NCI-H1105 (cell line): ENCODE data around the gene PLA2G4A.
"Not testable (repeated sequence)": the region's sequence is repeated elsewhere in the genome, so short reads cannot be mapped to it uniquely, and the experiment has no call there.

Experiments used
- DNase-seq: peaks from one replicate; lab custom pipeline; 2025; lab: John Stamatoyannopoulos, UW

PLA2G4A gene

DNA sequence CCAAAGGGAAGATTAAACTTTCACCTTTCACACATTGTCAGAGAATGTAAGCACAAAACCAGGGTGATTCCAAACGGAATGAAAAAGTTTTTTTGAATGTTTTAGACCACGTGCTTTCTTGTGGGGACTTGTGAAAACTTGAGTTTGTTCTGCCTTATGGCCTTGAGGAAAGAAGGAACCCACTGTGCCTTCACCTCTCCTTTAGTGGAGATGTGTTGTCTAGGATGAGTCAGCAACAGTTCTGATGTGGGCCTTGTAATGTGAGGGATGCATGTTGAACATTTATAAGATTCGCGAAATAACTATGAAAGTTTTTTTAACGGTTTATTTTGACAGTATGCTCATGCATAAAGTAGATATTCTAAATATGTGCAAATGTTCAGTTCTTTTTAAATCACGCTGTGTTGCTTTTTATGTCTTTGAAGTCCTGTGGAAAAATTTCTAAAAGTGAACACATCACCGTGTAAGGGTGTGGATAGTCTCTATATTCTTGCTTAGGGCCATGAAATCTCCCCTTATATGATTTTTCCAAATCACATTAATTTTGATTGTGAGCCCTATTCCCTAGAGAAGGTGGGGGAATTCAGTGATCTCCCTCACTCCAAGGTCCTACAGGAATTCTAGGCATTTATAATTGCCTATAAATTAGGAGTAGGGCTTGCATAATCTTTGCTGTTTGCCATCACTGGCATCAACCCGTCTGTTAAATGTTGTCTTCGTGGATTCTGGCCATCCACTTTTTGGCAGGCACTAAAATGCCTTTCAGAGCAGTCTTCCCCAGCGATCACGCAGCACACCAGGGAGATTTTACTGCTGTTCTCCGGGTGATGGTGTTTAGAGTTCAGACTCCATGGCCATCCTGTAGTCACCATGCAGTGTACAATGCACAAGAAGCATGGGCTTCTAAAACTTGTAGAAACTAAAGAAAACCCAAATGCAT, 47.4 kb downstream of the PLA2G4A start:
- no peak for DNase-seq

DNA sequence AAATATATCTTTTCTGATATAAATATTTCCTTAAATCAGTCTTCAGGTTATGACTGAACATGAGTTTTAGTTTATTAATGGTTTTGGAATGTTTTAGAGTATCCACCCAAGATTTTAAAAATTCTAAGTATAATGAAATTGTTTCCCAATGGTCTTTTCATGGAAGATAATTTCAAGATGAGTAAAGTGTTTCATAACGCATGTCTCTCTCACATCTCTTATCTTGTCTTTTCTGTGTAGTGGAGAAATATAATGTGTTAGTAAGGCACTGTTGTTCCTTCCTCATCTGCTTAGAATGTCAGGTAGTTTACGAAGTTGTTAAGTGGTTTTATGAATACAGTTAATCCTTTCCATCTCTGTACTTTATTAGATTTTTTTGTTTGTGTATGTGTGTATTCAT, 49.6 kb downstream of the PLA2G4A start:
- DNase-seq, result no peak

DNA sequence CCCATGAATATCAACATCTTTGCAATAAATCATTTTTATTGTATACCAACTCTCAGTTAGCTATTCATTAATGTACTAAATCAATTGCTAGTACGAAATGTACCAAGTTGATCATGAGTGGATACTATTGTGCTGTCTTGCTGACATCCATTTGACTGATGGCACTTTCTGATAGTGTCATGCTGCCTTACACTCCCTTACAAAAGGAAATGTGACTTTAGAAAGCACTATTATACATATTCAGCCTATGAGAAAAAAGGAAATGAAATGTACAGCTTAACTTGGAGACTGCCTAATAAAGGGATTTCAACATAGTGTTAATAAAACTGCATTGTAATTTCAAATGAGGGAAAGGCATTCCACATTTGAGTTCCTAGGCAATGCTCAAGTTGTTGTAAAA, 52.2 kb downstream of the PLA2G4A start:
- DNase-seq, result no peak

DNA sequence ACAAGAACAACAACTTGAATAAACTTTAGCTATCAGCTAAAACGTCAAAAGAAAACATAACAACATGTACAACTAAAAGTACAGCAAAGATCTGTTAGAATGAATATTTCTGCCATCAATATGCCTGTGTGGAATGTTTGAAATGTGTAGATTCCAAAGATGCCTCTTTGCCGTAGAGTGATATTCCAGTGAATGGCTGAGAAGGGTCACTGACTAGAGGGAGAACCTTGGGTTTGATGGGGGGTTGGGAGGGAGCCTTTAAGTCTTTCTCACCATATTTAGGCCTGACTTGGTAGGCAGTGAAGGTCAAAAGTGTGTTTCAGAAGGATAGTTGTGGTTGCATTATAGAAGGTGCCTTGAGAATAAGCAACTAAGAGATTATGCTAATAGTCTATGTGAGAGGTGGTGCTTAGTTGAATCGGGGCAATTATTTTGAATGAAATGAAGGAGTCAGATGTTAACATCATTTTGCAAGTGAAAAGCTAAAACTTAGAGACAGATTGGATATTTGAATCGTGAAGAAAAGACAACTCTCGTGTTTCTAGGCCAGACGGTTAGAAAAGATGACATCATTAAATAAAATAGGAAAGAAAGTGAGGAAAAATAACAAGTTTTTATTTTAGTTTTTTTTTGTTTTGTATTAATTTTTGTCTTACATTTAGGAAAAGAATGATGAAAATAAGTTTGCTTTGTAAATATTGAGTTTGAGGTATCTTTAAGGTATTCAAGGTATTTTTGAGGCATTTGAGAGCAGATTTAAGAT, 53.8 kb downstream of the PLA2G4A start:
- DNase-seq, result no peak

DNA sequence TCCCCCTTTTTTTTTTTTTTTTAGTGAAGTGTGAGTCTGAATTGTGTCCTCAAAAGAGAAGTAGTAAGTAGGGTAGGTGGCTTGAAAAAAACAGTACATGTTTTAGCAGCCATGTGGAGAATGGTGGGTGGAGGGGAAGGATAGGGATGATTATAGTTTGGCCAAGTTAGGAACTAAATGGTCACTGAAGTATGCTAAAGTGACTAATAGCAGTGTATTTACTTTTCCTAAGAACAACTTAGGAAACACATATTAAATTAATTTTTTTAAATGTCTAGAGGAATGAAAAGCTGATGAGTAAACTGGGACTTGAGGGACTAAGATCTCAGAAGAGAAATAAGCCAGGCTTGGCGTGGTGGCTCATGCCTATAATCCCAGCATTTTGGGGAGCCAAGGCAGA, 55.5 kb downstream of the PLA2G4A start:
- DNase-seq, result no peak

DNA sequence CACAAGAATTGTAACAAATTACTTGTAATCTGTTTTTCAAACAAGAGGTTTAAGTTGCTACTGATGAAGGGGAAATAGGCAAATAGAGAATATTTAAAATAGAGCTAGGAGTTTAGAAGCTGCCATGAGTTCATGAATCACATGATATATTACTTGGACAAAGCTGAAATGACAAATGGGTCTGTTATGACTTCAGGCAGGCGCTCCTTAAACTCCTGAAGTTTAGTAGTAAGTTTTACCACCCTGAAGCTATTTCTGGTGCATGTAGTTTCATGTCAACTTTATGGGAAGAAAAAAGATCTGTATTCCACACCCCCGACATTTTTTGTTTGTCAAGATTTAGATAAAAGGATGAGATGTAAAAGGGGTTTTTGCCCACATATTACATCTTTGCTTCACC, 58.5 kb downstream of the PLA2G4A start:
- no peak for DNase-seq

DNA sequence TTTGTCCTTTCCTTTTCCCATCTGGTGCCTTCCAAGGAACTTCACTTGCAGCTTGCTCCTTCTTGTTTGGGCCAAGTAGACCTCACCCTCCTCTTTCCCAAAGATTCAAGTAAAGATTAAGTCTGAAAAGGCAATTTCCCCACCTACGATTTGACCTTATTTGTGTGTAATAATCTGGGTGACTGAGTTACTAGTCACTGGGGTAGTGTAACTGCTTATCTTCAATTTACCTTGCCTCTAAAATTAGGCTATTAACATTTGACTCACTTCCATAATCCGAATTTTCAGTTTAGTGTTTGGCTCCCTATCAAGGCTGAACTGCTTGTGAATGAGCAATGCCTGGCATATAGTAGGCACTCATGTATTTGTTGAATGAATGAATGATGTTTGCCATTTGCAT, 59.6 kb downstream of the PLA2G4A start:
- no peak for DNase-seq

DNA sequence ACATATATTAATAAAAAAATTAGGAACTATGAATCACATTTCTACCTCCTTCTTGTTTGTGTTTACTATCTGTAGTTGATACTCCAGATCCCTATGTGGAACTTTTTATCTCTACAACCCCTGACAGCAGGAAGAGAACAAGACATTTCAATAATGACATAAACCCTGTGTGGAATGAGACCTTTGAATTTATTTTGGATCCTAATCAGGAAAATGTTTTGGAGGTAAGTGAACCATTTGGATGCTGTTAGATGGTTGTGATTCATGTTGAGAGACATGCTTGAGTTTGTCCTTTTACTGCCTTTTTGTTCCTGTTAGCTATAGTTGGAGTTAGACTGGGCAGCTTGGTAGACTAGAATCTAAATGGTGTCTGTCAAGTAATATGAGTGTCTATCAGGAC, 64.2 kb downstream of the PLA2G4A start:
- DNase-seq, result no peak

DNA sequence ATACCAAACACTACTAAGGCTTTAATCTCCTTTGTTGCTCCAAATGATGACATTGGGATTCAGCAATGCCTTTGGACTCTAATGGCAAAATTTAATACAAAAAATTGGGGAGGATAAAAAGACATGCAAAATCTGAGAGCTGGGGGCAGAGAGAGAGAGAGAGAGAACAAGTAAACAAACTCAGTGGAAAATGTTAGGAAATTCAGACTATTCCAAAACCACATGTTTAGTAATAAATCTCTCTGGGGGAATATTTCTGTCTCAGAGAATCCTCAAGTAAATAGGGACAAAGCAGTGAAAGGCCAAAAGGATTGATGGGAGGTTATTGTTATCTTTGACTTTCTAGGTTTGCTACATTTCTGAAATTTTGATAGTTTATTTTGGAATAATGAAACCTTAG, 65.7 kb downstream of the PLA2G4A start:
- DNase-seq, result no peak

DNA sequence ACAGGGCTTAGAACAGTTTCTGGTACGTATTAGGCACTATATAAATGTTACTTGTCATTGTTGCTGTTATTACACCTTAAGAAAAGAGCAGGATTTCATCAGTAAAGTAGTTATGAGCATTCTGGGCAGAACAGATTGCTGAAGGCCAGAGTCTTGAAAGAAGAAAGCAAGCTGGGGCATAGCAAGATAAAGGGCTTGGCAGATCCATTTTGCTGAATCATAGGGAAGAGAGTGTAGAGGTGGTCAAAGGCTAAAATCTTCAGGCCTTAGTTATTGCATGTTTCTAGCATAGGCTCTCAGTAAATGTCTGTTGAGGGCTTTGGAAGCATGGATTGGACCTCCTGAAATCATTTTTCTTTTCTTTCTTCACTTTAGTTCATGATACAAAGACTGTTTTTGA, 67.5 kb downstream of the PLA2G4A start:
- no peak for DNase-seq

DNA sequence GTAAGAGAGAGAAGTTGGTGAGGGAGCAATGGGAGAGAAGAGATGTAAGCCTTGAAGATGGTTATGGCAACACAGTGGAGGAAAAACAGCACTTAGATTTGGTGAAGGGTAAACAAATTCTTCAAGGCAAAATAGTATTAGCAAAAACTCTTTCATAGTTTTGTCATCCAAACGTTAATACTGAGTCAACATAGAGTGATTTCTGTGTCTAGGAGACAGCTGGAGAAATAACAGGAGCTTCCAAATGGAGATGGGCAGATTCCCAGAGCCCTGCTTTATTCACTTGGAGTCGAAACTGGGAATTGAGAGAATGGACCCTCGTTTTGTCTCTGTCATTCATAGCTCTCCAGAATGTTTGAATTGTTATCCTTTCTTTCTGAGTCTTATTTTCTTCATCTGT, 68.3 kb downstream of the PLA2G4A start:
- no peak for DNase-seq

DNA sequence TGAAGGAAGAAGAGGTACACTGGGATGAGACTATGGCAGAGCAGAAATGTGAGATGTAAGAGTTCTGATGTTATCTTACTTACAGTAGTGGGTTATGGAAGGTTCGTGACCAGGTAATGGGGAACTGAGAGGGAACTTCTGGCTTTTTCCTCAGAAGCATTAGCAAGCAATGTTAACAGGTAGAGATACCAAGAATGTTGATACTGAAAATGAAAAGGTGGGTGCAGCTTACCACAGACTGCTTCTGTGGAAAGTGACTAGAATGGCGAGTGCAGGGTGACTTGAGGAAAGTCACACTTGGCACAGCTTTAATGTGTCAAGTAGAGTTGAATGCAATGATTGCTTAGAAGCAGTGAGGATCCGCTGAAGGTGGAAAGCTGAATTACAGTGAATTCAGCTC, 70.8 kb downstream of the PLA2G4A start:
- DNase-seq, result no peak

DNA sequence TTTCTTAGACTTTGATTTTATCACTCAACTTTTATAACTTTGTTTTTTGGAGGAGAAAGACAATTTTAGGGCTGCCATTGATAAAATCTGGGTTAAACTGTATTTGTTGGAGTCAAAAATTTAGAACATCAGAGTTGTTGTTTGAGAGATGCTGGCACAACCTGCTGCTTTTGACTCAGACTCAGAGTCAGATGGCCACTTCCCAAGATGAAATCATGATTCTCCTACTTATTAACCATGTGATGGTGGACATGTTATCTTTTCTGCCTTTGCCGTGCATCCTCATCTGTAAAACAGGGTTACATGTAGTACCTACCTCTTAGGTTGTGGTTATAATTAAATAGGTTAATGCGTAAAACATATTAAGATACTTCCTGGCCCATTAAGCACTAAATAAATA, 71.2 kb downstream of the PLA2G4A start:
- DNase-seq, result no peak

DNA sequence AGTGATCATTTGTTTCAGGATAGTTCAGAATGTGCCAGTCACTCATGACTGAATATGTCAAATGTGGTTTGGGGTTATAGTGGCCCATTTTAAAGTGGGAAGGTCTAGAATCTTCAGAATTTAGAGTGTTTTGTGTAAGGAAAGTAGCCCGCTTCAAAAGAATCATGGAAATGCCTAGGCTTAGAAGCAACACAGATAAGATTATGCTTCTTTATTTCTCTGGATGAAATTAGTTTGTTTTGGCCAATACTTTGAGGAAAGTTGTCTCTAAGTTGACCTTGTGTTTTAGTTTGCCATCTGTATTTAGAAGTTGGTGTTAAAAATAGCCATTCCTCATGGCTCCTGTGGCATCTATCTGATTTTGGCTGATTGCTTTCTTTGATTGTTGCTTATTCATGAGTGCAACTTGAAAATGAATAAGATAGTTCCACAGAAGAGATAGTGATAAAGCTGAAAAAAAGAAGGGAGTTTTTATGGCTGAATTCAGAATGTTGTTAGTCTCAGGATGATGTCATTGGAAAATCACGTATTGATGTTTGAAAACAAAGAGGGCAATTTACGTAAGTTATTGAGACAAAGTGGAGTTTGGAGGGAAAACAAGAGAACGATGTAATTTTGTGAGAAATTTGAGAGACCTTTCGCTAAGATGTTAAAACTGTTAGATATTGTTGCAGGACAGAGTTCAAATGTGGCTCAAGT, 71.9 kb downstream of the PLA2G4A start:
- DNase-seq, result no peak

DNA sequence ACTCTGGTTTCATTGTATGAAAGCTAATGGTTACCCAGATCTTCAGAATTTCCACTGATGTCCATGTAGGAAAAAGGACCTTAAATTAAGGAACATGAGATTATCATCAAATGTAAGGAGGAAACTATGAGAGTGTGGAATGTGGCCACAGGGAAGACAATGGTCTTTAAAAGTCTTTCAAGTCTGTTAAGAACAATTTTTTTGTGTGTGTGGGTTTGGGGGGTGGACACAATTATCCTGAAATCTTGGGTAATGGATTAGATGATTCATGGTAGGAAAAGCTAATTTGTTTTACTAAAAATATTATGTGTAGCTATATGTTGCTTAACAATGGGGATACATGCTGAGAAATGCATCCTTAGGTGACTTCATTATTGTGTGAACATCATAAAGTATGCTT, 72.9 kb downstream of the PLA2G4A start:
- no peak for DNase-seq

DNA sequence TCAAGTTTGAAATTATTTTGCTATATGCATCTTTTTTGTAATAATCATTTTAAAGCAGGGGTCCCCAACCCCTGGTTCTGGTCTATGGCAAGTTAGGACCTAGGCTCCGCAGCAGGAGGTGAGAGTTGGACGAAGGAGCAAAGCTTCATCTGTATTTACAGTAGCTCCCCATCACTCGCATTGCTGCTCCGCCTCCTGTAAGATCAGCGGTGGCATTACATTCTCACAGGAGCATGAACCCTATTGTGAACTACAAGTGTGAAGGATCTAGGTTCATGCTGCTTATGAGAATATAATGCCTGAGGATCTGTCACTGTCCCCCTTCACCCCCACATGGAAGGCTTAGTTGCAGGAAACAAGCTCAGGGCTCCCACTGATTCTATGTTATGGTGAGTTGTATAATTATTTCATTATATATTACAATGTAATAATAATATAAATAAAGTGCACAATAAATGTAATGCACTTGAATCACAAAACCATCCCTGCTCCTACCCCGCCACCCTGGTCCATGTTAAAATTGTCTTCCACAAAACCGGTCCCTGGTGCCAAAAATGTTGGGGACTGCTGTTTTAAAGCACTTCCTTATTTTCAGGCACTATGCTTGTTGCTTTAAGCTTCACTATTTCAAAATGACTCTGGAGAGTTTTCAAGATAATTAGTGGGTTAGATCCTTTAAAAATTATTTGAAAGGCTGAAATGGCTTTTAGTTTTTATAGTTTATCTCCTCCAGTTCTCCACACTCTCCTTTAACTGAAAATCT, 74.8 kb downstream of the PLA2G4A start:
- DNase-seq, result no peak

DNA sequence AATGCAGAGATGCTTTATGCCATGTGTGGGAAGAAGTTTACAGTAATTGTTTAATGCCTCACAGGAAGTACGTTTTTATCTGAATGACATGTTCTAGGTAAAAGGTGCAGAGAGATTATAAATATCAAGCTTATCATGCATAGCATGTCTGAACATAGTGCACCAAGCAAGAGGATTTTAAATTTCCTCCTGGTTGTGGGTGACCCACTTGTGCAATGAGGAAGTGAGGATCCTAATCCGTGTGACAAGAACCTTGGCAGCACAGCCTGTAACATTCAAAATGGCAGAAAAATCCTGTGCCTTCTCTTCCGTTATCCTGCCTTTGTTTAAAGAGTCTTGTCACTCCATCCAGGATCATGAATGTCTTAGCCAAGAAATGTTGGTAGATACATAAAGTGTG, 75.6 kb downstream of the PLA2G4A start:
- DNase-seq, result no peak

DNA sequence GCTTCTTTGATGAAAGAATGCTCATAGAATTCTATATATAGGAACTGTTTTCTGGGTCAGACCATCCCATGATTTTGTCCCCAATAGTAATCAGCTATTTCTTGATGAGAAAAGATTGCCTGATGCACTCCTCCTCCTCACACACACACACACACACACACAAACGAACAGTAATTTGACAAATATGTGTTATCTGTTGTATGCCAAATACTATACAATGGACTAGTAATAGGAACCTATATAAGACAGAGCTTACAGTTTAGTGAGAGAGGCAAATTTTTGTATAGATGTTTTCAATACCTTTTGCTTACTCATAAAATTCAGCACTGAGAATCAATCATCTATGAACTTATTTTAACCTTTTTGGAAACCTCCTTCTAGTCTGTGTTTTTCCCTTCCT, 76.8 kb downstream of the PLA2G4A start:
- no peak for DNase-seq

DNA sequence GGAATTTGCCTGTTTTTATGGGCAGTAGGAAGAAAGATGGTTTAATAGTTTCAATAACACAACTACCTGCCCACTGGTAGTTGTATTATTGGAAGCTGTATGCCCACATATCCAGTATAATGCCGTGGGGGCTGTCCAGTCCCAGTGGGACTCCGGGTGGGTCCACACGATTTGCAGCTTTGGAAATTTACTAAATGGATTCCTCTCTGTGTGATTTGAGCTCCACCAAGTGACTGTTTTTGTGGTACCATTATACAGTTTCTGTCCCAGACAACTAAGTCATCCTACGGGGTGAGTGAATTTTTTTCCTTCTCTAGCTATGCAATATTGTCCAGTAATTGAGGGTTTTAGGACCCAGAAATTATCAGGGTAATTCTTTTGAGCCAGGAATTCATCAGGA, 86.8 kb downstream of the PLA2G4A start:
- no peak for DNase-seq

DNA sequence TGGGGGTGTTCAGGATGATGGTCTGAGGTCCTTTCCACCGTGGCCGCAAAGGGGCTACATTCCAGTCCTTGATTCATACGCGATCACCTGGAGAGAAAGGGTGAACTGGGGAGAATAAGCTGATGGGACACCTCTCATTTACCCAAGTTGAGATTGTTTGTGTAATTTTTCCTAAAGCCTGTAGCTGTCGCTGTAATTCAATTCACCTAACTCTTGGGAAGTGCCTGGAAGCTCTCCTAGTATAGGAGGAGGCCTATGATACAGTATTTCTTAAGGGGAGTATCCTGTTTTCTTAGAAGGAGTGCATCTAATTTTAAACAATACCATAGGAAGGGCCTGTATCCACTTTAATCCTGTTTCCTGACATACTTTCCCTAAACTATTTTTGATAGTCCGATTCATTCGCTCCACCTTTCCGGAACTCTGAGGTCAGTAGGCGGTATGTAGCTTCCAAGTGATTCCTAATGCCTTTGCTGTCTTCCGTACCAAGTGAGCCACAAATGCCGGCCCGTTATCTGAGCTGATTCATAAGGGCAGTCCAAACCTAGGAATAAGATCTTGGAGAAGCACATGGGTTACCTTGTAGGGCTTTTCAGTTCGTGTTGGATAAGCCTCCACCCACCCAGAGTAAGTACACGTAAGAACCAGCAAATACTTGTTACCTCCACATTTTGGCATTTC, 88.5 kb downstream of the PLA2G4A start:
- not testable (repeated sequence) for DNase-seq

DNA sequence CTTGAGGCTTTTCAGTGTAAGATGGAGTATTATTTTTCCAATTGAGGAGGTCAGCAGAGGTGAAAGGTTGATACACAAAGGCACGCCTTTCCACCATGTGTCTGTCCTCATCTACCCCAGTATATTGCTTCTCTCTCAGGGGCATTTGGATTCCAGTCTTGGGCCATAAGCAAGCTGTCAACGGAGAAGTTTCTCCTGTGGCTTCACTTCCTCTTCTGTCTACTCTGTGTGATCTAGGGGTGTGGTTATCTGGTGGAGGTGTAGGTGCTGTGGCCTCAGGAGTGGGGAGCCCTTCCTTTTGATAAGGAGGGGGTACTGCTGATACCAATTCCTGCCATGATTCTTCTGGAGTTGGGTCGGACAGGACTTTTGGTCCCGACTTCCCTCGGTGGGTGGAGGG, 92.6 kb downstream of the PLA2G4A start:
- not testable (repeated sequence) for DNase-seq
